IMR-90 (cell line): ENCODE measurements around the gene CENPF. TPM values are rescaled to one million over a fixed set of nuclear protein-coding genes. Genes with fewer than 3 reads are reported as not detected.

ENCODE experiments used
- ATAC-seq: fragments of 200-7000 bp; cut with Tn5 transposase; 2 replicates; pipeline ENCODE4 v1.9.1; 2020; ENCODE audit warnings: low read depth, mild to moderate bottlenecking, moderate library complexity
- BruUV-seq: library from RNA; stranded (reverse); fragments of 400-500 nt; replicated peaks from 2 replicates; lab custom pipeline; 2021; lab: Mats Ljungman, UMichigan
- CTCF ChIA-PET: fragments of 300-600 bp; formaldehyde crosslinking; extraction: SDS; loops from one replicate; lab custom pipeline; 2021; ENCODE audit warnings: antibody characterized with exemption; lab: Yijun Ruan, JAX
- POLR2A ChIA-PET: fragments of 300-600 bp; sonication (Branson Sonifier 250); formaldehyde crosslinking; loops from one replicate; lab custom pipeline; 2022; ENCODE audit warnings: antibody characterized with exemption; ENCODE audit not compliant: unreplicated experiment; lab: Charles Lee
- DNase-seq: peaks from one replicate; pipeline ENCODE4 v3.0.0; 2013
- H2AFZ ChIP-seq: replicated peaks from 2 replicates; pipeline ENCODE3; 2013; ENCODE audit warnings: low read length, mild to moderate bottlenecking; ENCODE audit not compliant: poor library complexity
- H2AK5ac ChIP-seq: 2 replicates; pipeline ENCODE4 v1.6.1; 2013; ENCODE audit warnings: low read depth, low read length, inconsistent platforms
- H2AK9ac ChIP-seq: replicated peaks from 2 replicates; pipeline ENCODE3; 2013; ENCODE audit warnings: mild to moderate bottlenecking, low read depth, low read length, moderate library complexity; ENCODE audit not compliant: poor library complexity
- H2BK120ac ChIP-seq: 2 replicates; pipeline ENCODE4 v1.6.1; 2013; ENCODE audit warnings: low read depth, low read length, inconsistent platforms
- H2BK15ac ChIP-seq: 3 replicates; pipeline ENCODE4 v1.6.1; 2013; ENCODE audit warnings: low read depth, low read length, inconsistent platforms
- H2BK20ac ChIP-seq: 2 replicates; pipeline ENCODE4 v1.6.1; 2013; ENCODE audit warnings: low read depth, mild to moderate bottlenecking, inconsistent platforms, low read length, moderate library complexity
- H2BK5ac ChIP-seq: 2 replicates; pipeline ENCODE4 v1.6.1; 2013; ENCODE audit warnings: mild to moderate bottlenecking, low read depth, low read length, inconsistent platforms; ENCODE audit not compliant: poor library complexity, severe bottlenecking
- H3K14ac ChIP-seq: replicated peaks from 2 replicates; pipeline ENCODE4 v1.6.1; 2013; ENCODE audit warnings: low read depth, low read length, inconsistent platforms
- H3K18ac ChIP-seq: 2 replicates; pipeline ENCODE4 v1.6.1; 2013; ENCODE audit warnings: low read depth, low read length, control low read depth
- H3K23ac ChIP-seq: 2 replicates; pipeline ENCODE4 v1.6.1; 2013; ENCODE audit warnings: low read depth, low read length, inconsistent platforms
- H3K27ac ChIP-seq: 2 replicates; pipeline ENCODE4 v1.5.1; 2013; ENCODE audit warnings: mild to moderate bottlenecking, control low read depth, low read length; ENCODE audit not compliant: insufficient read depth
- H3K27me3 ChIP-seq: 2 replicates; pipeline ENCODE4 v1.6.1; 2013; ENCODE audit warnings: low read length; ENCODE audit not compliant: control insufficient read depth, insufficient read depth
- H3K36me3 ChIP-seq: 2 replicates; pipeline ENCODE4 v1.6.1; 2013; ENCODE audit warnings: low read length, mixed read lengths; ENCODE audit not compliant: control insufficient read depth, insufficient read depth
- H3K4ac ChIP-seq: 2 replicates; pipeline ENCODE4 v1.6.1; 2013; ENCODE audit warnings: low read depth, low read length, inconsistent platforms
- H3K4me1 ChIP-seq: 2 replicates; pipeline ENCODE4 v1.6.1; 2013; ENCODE audit warnings: low read length, mixed read lengths; ENCODE audit not compliant: control insufficient read depth, insufficient read depth
- H3K4me2 ChIP-seq: 2 replicates; pipeline ENCODE4 v1.6.1; 2013; ENCODE audit warnings: low read depth, mild to moderate bottlenecking, control low read depth, low read length, moderate library complexity
- H3K4me3 ChIP-seq: 2 replicates; pipeline ENCODE4 v1.5.1; 2013; ENCODE audit warnings: low read depth, mild to moderate bottlenecking, control low read depth, low read length, moderate library complexity; ENCODE audit not compliant: insufficient read depth
- H3K56ac ChIP-seq: 2 replicates; pipeline ENCODE4 v1.6.1; 2013; ENCODE audit warnings: low read length, inconsistent platforms; ENCODE audit not compliant: insufficient read depth; ENCODE audit errors: extremely low read depth
- H3K79me1 ChIP-seq, 2 experiments: 2 replicates each; pipeline ENCODE4 v1.6.1; 2013; ENCODE audit warnings: low read length in 2 of 2, inconsistent platforms in 1 of 2, low read depth in 1 of 2
- H3K9ac ChIP-seq: 2 replicates; pipeline ENCODE4 v1.6.1; 2013; ENCODE audit warnings: low read depth, low read length, control low read depth
- H3K9me1 ChIP-seq: 2 replicates; pipeline ENCODE4 v1.6.1; 2013; ENCODE audit warnings: low read length, inconsistent platforms; ENCODE audit not compliant: insufficient read depth
- H3K9me3 ChIP-seq: 2 replicates; pipeline ENCODE4 v1.6.1; 2013; ENCODE audit warnings: low read length; ENCODE audit not compliant: control insufficient read depth, insufficient read depth
- H4K20me1 ChIP-seq: 2 replicates; pipeline ENCODE4 v1.6.1; 2013; ENCODE audit warnings: low read length, inconsistent platforms; ENCODE audit not compliant: insufficient read depth
- H4K5ac ChIP-seq: 2 replicates; pipeline ENCODE4 v1.6.1; 2013; ENCODE audit warnings: mild to moderate bottlenecking, low read depth, low read length, control low read depth
- H4K8ac ChIP-seq, 2 experiments: 2 replicates each; pipeline ENCODE4 v1.6.1; 2013; ENCODE audit warnings: low read depth in 2 of 2, low read length in 2 of 2, control low read depth in 1 of 2, inconsistent platforms in 1 of 2
- H4K91ac ChIP-seq: 2 replicates; pipeline ENCODE4 v1.6.1; 2013; ENCODE audit warnings: low read depth, low read length, inconsistent platforms; ENCODE audit not compliant: insufficient read depth
- CEBPB ChIP-seq: IDR thresholded peaks from 2 replicates; pipeline ENCODE4 v1.6.1; 2012; ENCODE audit warnings: low read depth, low read length, improper control_type of control experiment
- FOS ChIP-seq: fragments of 150-350 bp; IDR thresholded peaks from 2 replicates; pipeline ENCODE4 v1.6.1; 2016; ENCODE audit warnings: low read depth, low read length
- MAZ ChIP-seq: IDR thresholded peaks from 2 replicates; pipeline ENCODE4 v1.6.1; 2012; ENCODE audit warnings: low read depth, mild to moderate bottlenecking, low read length, improper control_type of control experiment, moderate library complexity, borderline replicate concordance
- MXI1 ChIP-seq: IDR thresholded peaks from 2 replicates; pipeline ENCODE4 v1.6.1; 2012; ENCODE audit warnings: low read depth, mild to moderate bottlenecking, low read length, moderate library complexity, borderline replicate concordance
- RFX5 ChIP-seq: IDR thresholded peaks from 2 replicates; pipeline ENCODE4 v1.8.0; 2012; ENCODE audit warnings: low read depth, mild to moderate bottlenecking, low read length, moderate library complexity
- WGBS, 2 experiments: methylation state at CpG; one replicate each; pipeline versions ENCODE4 v1.1.5 to v1.1.7; 2013; ENCODE audit warnings: missing lambda C conversion rate in 2 of 2; ENCODE audit not compliant: insufficient read length in 1 of 2; ENCODE audit errors: extremely low coverage in 2 of 2; 5-methylcytosine and 5-hydroxymethylcytosine counted together
- dilution Hi-C: fragments of 300-500 bp; cut with HindIII; formaldehyde crosslinking; loops from one replicate; pipeline ENCODE4 v1.14.3; 2018; ENCODE audit warnings: low sequenced_read_pairs; ENCODE audit not compliant: unreplicated experiment
- in situ Hi-C: fragments of 300-500 bp; cut with MboI; formaldehyde crosslinking; loops from 3 replicates; pipeline ENCODE4 v1.14.3; 2019; ENCODE audit warnings: low sequenced_read_pairs, inconsistent platforms, mixed read lengths
- intact Hi-C: fragments of 100-400 bp; cut with micrococcal nuclease; formaldehyde crosslinking; loops from 2 replicates; pipeline ENCODE4 v1.10.0; 2022
- polyA plus RNA-seq, 3 experiments: library from polyadenylated mRNA; depleted of rRNA; stranded (reverse); fragments of >200 nt; gene quantifications; 2 replicates each; pipeline ENCODE4 v1.2.3, GENCODE V29; 2012; ENCODE audit warnings: low replicate concordance in 1 of 3
- total RNA-seq: library from RNA; depleted of rRNA; stranded (reverse); fragments of >200 nt; gene quantifications from 2 replicates; pipeline ENCODE4 v1.2.3, GENCODE V29; 2012

The CENPF gene
- total and polyA plus RNA-seq, 2 of the 4 experiments (the other 2 are of a cell fraction) = 20.9 to 51.8 TPM

DNA sequence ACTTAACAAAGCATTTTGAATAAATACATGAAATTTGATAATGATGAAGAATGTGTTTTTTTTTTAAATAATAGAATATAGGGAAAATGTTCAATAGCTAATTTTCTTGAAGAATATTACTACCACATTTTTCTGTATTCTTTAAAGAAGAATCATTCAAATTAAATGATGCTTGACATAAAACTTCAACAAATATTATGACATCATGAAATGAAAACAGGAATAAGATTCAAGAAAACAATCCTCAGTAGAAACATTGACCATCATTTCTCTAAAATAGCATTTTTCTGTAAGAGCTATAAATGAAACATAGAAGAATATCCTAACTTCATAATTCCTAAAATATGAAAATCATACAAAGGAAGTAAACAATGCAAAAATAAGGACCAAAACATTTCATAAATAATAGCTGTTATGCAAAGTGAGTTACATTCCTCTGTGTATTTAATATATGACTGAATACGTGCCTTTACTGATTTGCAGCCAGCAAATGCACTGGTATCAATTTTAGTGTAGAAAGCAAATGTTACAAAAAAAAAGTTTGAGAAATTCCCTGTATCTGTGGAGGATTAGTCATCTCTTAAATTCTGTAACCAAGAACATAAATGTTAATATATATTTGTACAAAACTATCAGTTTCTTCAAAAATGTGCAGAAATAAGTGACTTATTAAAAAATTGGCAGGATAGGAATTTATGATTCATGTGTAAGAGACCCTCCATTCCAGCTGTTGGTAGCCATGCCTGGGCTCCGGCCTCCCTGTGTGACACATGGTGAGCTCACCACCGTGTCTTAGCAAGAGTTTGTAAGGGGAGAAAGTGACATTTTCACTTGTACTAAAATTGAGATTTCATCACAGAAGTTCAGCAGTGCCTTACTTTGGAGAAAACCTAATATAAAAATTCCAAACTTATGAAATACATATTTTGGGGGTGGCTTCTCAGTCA is 36.6 kb upstream of the CENPF start:
- Histone ChIP-seq H3K14ac (no peak overlapping the region), H4K8ac (no peak overlapping the region), H3K4me3 (no peak overlapping the region), H3K27me3 (no peaks in the 10 kb centered on the region), H3K23ac (no peak overlapping the region), H2BK20ac (no peak overlapping the region; the same call in none of the 2 replicates), H2BK15ac (peak overlapping the region; percentile 71; the same call in 1 of the 3 replicates), H3K9me1 (peaks cover 3% of the 10 kb centered on the region), H2AFZ (no peak overlapping the region), H4K20me1 (no peaks in the 10 kb centered on the region), H4K91ac (no peak overlapping the region), H2BK120ac (no peak overlapping the region), H3K9me3 (no peaks in the 10 kb centered on the region), H3K4ac (no peak overlapping the region), H4K5ac (no peak overlapping the region), H2BK5ac (peak overlapping the region; percentile 40), H3K56ac (peak overlapping the region; percentile 54; the same call in 1 of the 2 replicates), H3K79me1 (peaks cover 0 to 7% of the 10 kb centered on the region in 2 experiments; a peak in 2 of 4 replicates), H2AK9ac (no peak overlapping the region), H3K4me2 (peak overlapping the region; percentile 14; the same call in 1 of the 2 replicates), H2AK5ac (no peak overlapping the region), H3K27ac (no peak overlapping the region), H3K9ac (no peak overlapping the region), H3K36me3 (no peaks in the 10 kb centered on the region), H3K18ac (no peak overlapping the region), H3K4me1 (peaks cover 10% of the 10 kb centered on the region)
- TF ChIP-seq CEBPB = peak; percentile 69
- peak; percentile 59; the same call in 1 of the 2 replicates for TF ChIP-seq MXI1
- no peak for TF ChIP-seq MAZ
- TF ChIP-seq FOS = peak; percentile 78
- TF ChIP-seq RFX5 = no peak
- DNase-seq (peak; percentile 94), ATAC-seq (peak; percentile 47; the same call in 1 of the 2 replicates)
- in situ Hi-C loops (no loop called here), dilution Hi-C loops (no loop called here), intact Hi-C loops (no loop called here)
- no CpG with 5 or more reads among the region's 3 CpGs for WGBS, 2 experiments
- ChIA-PET POLR2A (no interaction called here), CTCF (interaction anchor here (0.7 to 0.9 kb wide), 2 partner anchors 14 to 234 kb away, joined by 3 read pairs; no protein-coding TSS in a partner anchor)
- BruUV-seq = no TSS peak
